Measurements from ENCODE around the gene ADCY2. TPM values are rescaled to one million over a fixed set of nuclear protein-coding genes. Genes with fewer than 3 reads are reported as not detected.

Gene ADCY2
- total RNA-seq, 1 experiment from 2014 or later, result 31.3 TPM

DNA sequence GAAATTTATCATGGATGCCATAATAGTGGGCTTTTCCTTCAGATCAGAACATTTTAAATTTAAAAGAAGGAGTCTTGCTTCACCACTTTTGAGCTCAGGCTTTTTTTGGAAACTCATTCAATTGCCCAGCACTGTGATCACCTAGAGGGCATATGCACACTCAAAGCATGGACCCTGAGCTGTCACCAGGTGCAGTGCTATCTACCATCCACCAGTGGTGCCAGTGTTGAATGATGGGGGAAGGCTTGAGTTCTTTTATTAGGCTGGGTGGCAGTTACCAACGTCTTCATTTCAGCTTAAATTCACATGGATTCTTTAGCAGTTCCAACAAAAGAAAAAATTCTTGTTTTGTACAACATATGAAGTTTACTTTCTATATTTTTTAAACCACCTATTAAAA, 290.9 kb downstream of the ADCY2 start:
- Mint-ChIP-seq H3K36me3 (ENCODE audit: insufficient read depth in 1 of 3, low read depth in 3 of 3) (peaks cover 0 to 5% (median 2%) of the 10 kb centered on the region in 3 experiments; a peak in 3 of 7 replicates), H3K27ac (no peak overlapping the region), H3K9me3 (no peaks in the 10 kb centered on the region), H3K4me1 (peaks cover 4% of the 10 kb centered on the region in 2 experiments), H3K4me3 (no peak overlapping the region), H3K27me3 (ENCODE audit: low read depth) (no peaks in the 10 kb centered on the region)
- Histone ChIP-seq H3K9me3 (ENCODE audit: control insufficient read depth, low read depth, low read length) (no peaks in the 10 kb centered on the region), H4K5ac (ENCODE audit: insufficient read length, low read depth, low read length) (no peak overlapping the region), H3K79me1 (ENCODE audit: insufficient read depth, low read depth, low read length, poor library complexity, severe bottlenecking) (no peaks in the 10 kb centered on the region), H2AK5ac (ENCODE audit: insufficient read length, low read length) (no peak overlapping the region), H3T11ph (ENCODE audit: low read length) (no peak overlapping the region), H2BK15ac (ENCODE audit: low read depth, low read length) (no peak overlapping the region), H4K8ac (replicated peaks; ENCODE audit: insufficient read length, low read depth, low read length) (no peak overlapping the region), H3K14ac (ENCODE audit: insufficient read depth, low read length) (no peak overlapping the region), H2AFZ (ENCODE audit: low read length) (no peak overlapping the region), H3K4me2 (ENCODE audit: insufficient read depth, insufficient read length, low read length) (no peak overlapping the region), H3K23me2 (ENCODE audit: insufficient read length, low read depth, low read length, poor library complexity, severe bottlenecking) (no peaks in the 10 kb centered on the region), H2BK5ac (ENCODE audit: insufficient read length, low read length) (no peak overlapping the region), H4K20me1 (ENCODE audit: control insufficient read depth, insufficient read depth, insufficient read length) (no peaks in the 10 kb centered on the region), H3K79me2 (ENCODE audit: insufficient read depth, low read length) (no peaks in the 10 kb centered on the region), H3K4ac (ENCODE audit: low read depth, low read length) (no peak overlapping the region), H2BK120ac (ENCODE audit: low read depth, low read length, poor library complexity, severe bottlenecking) (no peak overlapping the region), H3K56ac (ENCODE audit: insufficient read length, low read depth, low read length) (no peak overlapping the region), H3K4me1 (ENCODE audit: insufficient read depth, low read length) (no peaks in the 10 kb centered on the region), H3K23ac (ENCODE audit: insufficient read length, low read depth, low read length) (no peak overlapping the region), H4K91ac (ENCODE audit: insufficient read length, low read depth, low read length) (no peak overlapping the region), H2BK12ac (ENCODE audit: insufficient read length, low read depth, low read length) (no peak overlapping the region), H3K9ac (ENCODE audit: extremely low read depth, insufficient read length, low read length) (no peak overlapping the region), H3K27me3 (ENCODE audit: insufficient read depth, low read length) (no peaks in the 10 kb centered on the region), H3K27ac (ENCODE audit: insufficient read length, low read depth, low read length) (no peak overlapping the region), H3K18ac (ENCODE audit: insufficient read length, low read depth, low read length) (no peak overlapping the region), H2BK20ac (ENCODE audit: low read depth, low read length, poor library complexity, severe bottlenecking) (no peak overlapping the region)
- TF ChIP-seq, protein P1, sequence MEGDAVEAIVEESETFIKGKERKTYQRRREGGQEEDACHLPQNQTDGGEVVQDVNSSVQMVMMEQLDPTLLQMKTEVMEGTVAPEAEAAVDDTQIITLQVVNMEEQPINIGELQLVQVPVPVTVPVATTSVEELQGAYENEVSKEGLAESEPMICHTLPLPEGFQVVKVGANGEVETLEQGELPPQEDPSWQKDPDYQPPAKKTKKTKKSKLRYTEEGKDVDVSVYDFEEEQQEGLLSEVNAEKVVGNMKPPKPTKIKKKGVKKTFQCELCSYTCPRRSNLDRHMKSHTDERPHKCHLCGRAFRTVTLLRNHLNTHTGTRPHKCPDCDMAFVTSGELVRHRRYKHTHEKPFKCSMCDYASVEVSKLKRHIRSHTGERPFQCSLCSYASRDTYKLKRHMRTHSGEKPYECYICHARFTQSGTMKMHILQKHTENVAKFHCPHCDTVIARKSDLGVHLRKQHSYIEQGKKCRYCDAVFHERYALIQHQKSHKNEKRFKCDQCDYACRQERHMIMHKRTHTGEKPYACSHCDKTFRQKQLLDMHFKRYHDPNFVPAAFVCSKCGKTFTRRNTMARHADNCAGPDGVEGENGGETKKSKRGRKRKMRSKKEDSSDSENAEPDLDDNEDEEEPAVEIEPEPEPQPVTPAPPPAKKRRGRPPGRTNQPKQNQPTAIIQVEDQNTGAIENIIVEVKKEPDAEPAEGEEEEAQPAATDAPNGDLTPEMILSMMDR (conservative IDR thresholded peaks at IDR 0.05), result peak; percentile 53; the same call in 2 of the 3 replicates
- no CpG with 5 or more reads among the region's 1 CpG for WGBS (ENCODE audit: extremely low coverage, insufficient read length, low lambda C conversion rate)
- DNase-seq, result no peak

Measured in H9 (cell line).